Measurements from ENCODE around the gene SLC24A4. TPM values are rescaled to one million over a fixed set of nuclear protein-coding genes. Genes with fewer than 3 reads are reported as not detected.

SLC24A4 gene
- total RNA-seq, 1 donor from 2014 or later, result 1.1 TPM

DNA sequence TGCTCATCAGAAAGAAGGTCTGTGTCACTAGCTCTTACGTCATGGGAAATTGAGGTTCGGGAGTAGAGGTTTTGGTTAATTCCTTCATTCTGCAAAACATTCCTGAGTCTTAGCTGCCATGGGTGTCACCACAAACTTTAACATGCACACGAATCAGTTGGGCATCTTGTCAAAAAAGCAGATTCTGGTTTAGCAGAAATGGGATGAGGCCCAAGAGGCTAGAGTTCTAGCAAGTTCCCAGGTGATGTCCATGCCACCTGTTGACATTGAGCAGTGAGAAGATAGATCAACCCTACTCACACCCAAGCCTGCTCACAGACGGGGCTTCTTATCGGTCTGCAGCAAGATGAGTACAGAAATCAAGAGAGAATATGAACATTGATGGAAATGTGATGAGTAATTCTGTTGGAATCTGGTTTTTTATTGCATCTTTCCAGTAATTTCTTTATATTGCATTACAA lies 179.0 kb downstream of the SLC24A4 start:
- H3K4me1 Mint-ChIP-seq (ENCODE audit: unreplicated experiment), result peaks cover 9% of the 10 kb centered on the region
- no peak overlapping the region for H3K27ac Mint-ChIP-seq (ENCODE audit: unreplicated experiment)
- no peak for DNase-seq (ENCODE audit: low spot score)
- H3K4me3 Mint-ChIP-seq (ENCODE audit: unreplicated experiment), result no peak overlapping the region
- TF ChIP-seq, protein P1, sequence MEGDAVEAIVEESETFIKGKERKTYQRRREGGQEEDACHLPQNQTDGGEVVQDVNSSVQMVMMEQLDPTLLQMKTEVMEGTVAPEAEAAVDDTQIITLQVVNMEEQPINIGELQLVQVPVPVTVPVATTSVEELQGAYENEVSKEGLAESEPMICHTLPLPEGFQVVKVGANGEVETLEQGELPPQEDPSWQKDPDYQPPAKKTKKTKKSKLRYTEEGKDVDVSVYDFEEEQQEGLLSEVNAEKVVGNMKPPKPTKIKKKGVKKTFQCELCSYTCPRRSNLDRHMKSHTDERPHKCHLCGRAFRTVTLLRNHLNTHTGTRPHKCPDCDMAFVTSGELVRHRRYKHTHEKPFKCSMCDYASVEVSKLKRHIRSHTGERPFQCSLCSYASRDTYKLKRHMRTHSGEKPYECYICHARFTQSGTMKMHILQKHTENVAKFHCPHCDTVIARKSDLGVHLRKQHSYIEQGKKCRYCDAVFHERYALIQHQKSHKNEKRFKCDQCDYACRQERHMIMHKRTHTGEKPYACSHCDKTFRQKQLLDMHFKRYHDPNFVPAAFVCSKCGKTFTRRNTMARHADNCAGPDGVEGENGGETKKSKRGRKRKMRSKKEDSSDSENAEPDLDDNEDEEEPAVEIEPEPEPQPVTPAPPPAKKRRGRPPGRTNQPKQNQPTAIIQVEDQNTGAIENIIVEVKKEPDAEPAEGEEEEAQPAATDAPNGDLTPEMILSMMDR (IDR thresholded peaks at IDR 0.05; ENCODE audit: unreplicated experiment), result no peak
- peaks cover 4% of the 10 kb centered on the region for H3K27me3 Mint-ChIP-seq (ENCODE audit: unreplicated experiment)
- no peaks in the 10 kb centered on the region for H3K9me3 Mint-ChIP-seq (ENCODE audit: unreplicated experiment)
- H3K36me3 Mint-ChIP-seq (ENCODE audit: low read depth, unreplicated experiment), result no peaks in the 10 kb centered on the region

GRCh38 chr14:92502541-92503286 lies 179.7 kb downstream of the SLC24A4 start:
- TF ChIP-seq, protein P1 (IDR thresholded peaks at IDR 0.05; ENCODE audit: unreplicated experiment), result no peak
- Mint-ChIP-seq H3K9me3 (ENCODE audit: unreplicated experiment) (no peaks in the 10 kb centered on the region), H3K27ac (ENCODE audit: unreplicated experiment) (no peak overlapping the region), H3K27me3 (ENCODE audit: unreplicated experiment) (peaks cover 4% of the 10 kb centered on the region), H3K36me3 (ENCODE audit: low read depth, unreplicated experiment) (no peaks in the 10 kb centered on the region), H3K4me3 (ENCODE audit: unreplicated experiment) (no peak overlapping the region), H3K4me1 (ENCODE audit: unreplicated experiment) (peaks cover 9% of the 10 kb centered on the region)
- DNase-seq (ENCODE audit: low spot score), result no peak

DNA sequence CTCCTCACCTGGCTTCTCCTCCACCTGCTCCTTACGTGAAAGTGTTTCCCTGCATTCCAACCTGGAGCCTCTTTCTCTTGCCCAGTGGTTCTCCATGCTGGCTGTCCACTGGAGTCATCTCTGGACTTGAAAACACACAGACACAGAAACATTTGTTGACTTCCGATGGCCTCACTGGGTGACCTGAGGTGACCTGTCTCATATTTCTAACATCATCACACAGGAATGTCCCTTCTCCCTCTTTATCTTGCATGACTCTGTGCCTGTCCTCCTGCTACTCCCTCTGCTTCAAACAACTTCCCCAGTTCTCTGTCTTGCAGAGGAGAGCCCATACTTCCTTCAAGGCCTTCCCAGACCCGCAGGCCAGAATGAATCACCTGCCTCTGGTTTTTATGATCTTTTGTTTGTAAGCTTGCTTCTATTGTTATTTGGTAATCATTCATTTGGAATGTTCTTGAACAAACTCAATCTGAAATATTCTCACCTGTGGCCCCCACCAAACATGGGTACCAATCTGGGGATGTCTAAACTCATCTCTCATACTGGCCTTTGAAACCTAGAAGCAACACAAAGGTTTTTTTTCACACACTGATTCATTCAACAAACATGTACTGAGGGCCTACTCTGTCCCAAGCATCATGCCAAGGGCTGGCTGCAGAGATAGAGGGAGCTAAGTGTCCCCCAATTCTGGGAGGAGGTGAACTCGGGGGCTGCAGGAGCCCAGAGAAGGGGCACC lies 181.0 kb downstream of the SLC24A4 start:
- Mint-ChIP-seq H3K27me3 (ENCODE audit: unreplicated experiment) (peaks cover 5% of the 10 kb centered on the region), H3K27ac (ENCODE audit: unreplicated experiment) (no peak overlapping the region), H3K36me3 (ENCODE audit: low read depth, unreplicated experiment) (no peaks in the 10 kb centered on the region), H3K9me3 (ENCODE audit: unreplicated experiment) (no peaks in the 10 kb centered on the region), H3K4me3 (ENCODE audit: unreplicated experiment) (no peak overlapping the region), H3K4me1 (ENCODE audit: unreplicated experiment) (peaks cover 9% of the 10 kb centered on the region)
- DNase-seq (ENCODE audit: low spot score), result no peak
- TF ChIP-seq, protein P1 (IDR thresholded peaks at IDR 0.05; ENCODE audit: unreplicated experiment), result no peak

- H3K4me1 Mint-ChIP-seq (ENCODE audit: unreplicated experiment), result peaks cover 7% of the 10 kb centered on the region
- no peaks in the 10 kb centered on the region for H3K9me3 Mint-ChIP-seq (ENCODE audit: unreplicated experiment)
- H3K4me3 Mint-ChIP-seq (ENCODE audit: unreplicated experiment), result no peak overlapping the region
- H3K27ac Mint-ChIP-seq (ENCODE audit: unreplicated experiment), result no peak overlapping the region
- no peak for DNase-seq (ENCODE audit: low spot score)
- H3K27me3 Mint-ChIP-seq (ENCODE audit: unreplicated experiment), result peaks cover 5% of the 10 kb centered on the region
- H3K36me3 Mint-ChIP-seq (ENCODE audit: low read depth, unreplicated experiment), result no peaks in the 10 kb centered on the region
- TF ChIP-seq, protein P1 (IDR thresholded peaks at IDR 0.05; ENCODE audit: unreplicated experiment), result no peak
Observed at GRCh38 chr14:92505826-92506225, 182.9 kb downstream of the SLC24A4 start.

DNA sequence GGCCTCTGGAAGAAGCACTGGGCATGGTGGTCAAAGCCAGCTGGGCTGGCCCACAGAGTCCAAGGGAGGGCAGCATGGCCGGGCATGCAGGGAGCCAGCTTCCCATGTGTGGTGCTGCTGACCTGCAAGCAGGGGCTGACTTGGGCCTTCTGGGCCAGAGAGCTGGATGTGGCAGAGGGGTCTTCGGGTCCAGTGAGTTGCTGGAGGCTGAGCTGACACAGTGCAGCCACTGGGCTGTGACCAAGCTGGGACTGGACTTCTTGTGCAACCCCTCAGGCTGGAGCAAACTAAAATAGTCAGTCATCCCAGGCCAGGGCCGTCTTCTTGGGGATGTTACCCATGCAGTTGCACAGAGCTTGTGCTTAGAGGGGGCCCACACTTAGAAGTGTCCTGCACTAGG lies 183.3 kb downstream of the SLC24A4 start:
- no peak overlapping the region for H3K27ac Mint-ChIP-seq (ENCODE audit: unreplicated experiment)
- H3K4me1 Mint-ChIP-seq (ENCODE audit: unreplicated experiment), result peaks cover 11% of the 10 kb centered on the region
- H3K4me3 Mint-ChIP-seq (ENCODE audit: unreplicated experiment), result no peak overlapping the region
- DNase-seq (ENCODE audit: low spot score), result no peak
- peaks cover 5% of the 10 kb centered on the region for H3K27me3 Mint-ChIP-seq (ENCODE audit: unreplicated experiment)
- no peaks in the 10 kb centered on the region for H3K36me3 Mint-ChIP-seq (ENCODE audit: low read depth, unreplicated experiment)
- TF ChIP-seq, protein P1 (IDR thresholded peaks at IDR 0.05; ENCODE audit: unreplicated experiment), result no peak
- H3K9me3 Mint-ChIP-seq (ENCODE audit: unreplicated experiment), result no peaks in the 10 kb centered on the region

Measured in endothelial cell (in vitro differentiated cells).